Neuronal stem cell (in vitro differentiated cells): Measurements from ENCODE around the gene GPR149. TPM values are rescaled to one million over a fixed set of nuclear protein-coding genes. Genes with fewer than 3 reads are reported as not detected.

ENCODE experiments used
- small RNA-seq: library from polyadenylated mRNA; stranded (forward); fragments of <200 nt; extraction: miRNeasy Mini kit (QIAGEN cat#:217004); gene quantifications from one replicate; pipeline ENCODE3, GENCODE V24; 2013; ENCODE audit not compliant: insufficient read depth

The GPR149 gene

Small RNA genes within 50 kb of the gene (small RNA-seq; reads per million reads assigned to genes)
- gene RF01210: not detected
